ENCODE measurements around the gene TRAF2. TPM values are rescaled to one million over a fixed set of nuclear protein-coding genes. Genes with fewer than 3 reads are reported as not detected.

The TRAF2 gene
- total and polyA plus RNA-seq, 2 of the 4 experiments (the other 2 are of a cell fraction): 6.6 to 12.0 TPM

DNA sequence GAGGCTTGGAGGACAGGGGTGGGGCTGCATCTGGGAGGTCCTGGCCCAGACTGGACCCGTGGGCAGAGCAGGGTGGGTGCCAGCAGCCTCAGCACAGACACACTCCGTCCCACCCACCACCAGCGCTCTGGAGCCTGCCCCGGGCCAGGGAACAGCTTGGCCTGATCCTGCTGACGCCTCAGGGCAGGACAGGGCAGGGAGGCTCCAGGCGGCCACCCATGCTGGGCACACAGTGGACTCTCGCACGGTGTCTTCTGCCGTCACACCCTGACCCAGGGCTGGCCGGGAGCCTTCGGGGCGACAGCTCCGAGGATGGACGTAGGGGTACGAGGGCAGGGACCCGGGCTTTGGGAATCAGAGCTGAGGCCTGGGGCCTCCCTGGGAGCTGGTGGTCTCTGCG, 82.8 kb downstream of the TRAF2 start:
- Histone ChIP-seq H2BK5ac (ENCODE audit: low read depth, low read length, poor library complexity, severe bottlenecking) (no peak overlapping the region), H3K9me3 (ENCODE audit: control insufficient read depth, insufficient read depth, low read length) (no peaks in the 10 kb centered on the region), H4K5ac (ENCODE audit: low read depth, low read length) (no peak overlapping the region), H2AK9ac (replicated peaks; ENCODE audit: low read depth, low read length, poor library complexity) (peak overlapping the region; percentile 42), H2BK20ac (ENCODE audit: low read depth, low read length) (no peak overlapping the region), H4K91ac (ENCODE audit: insufficient read depth, low read depth, low read length) (no peak overlapping the region), H3K4ac (ENCODE audit: low read depth, low read length) (no peak overlapping the region), H2BK120ac (ENCODE audit: low read depth, low read length) (no peak overlapping the region), H3K27ac (ENCODE audit: insufficient read depth, low read length) (no peak overlapping the region), H3K18ac (ENCODE audit: low read depth, low read length) (no peak overlapping the region), H3K56ac (ENCODE audit: extremely low read depth, insufficient read depth, low read length) (no peak overlapping the region), H4K20me1 (ENCODE audit: insufficient read depth, low read length) (no peaks in the 10 kb centered on the region), H2AK5ac (ENCODE audit: low read depth, low read length) (no peak overlapping the region), H3K23ac (ENCODE audit: low read depth, low read length) (no peak overlapping the region), H3K4me1 (ENCODE audit: control insufficient read depth, insufficient read depth, low read length) (no peaks in the 10 kb centered on the region), H3K4me2 (ENCODE audit: low read depth, low read length) (no peak overlapping the region), H4K8ac (ENCODE audit: low read depth in 2 of 2, low read length in 2 of 2) (no peak overlapping the region), H3K9me1 (ENCODE audit: insufficient read depth, low read length) (no peaks in the 10 kb centered on the region), H3K79me1 (ENCODE audit: low read depth in 1 of 2, low read length in 2 of 2) (no peaks in the 10 kb centered on the region), H3K27me3 (ENCODE audit: control insufficient read depth, insufficient read depth, low read length) (peaks cover 22% of the 10 kb centered on the region), H3K4me3 (ENCODE audit: insufficient read depth, low read depth, low read length) (no peak overlapping the region), H2AFZ (replicated peaks; ENCODE audit: low read length, poor library complexity) (no peak overlapping the region), H3K9ac (ENCODE audit: low read depth, low read length) (no peak overlapping the region), H3K36me3 (ENCODE audit: control insufficient read depth, insufficient read depth, low read length) (no peaks in the 10 kb centered on the region), H3K14ac (replicated peaks; ENCODE audit: low read depth, low read length) (no peak overlapping the region), H2BK15ac (ENCODE audit: low read depth, low read length) (no peak overlapping the region)
- no TSS peak for BruUV-seq (replicated peaks)
- dilution Hi-C loops (cut with HindIII; ENCODE audit: low sequenced_read_pairs, unreplicated experiment) (no loop called here), intact Hi-C loops (cut with micrococcal nuclease) (no loop called here), in situ Hi-C loops (cut with MboI; ENCODE audit: low sequenced_read_pairs) (no loop called here)
- CTCF ChIA-PET: interaction anchor here (1.0 kb wide), 1 partner anchor 60 kb away, joined by 3 read pairs; no protein-coding TSS in a partner anchor
- POLR2A ChIA-PET (ENCODE audit: unreplicated experiment): no interaction called here
- 59% methylated on average over 3 of the region's 17 CpGs; no CpG with 5 or more reads in 1 of the 2 experiments for WGBS, 2 experiments (ENCODE audit: extremely low coverage in 2 of 2, insufficient read length in 1 of 2)
- no peak for TF ChIP-seq RAD21 (IDR thresholded peaks at IDR 0.05; ENCODE audit: low read length)
- TF ChIP-seq, protein P1, sequence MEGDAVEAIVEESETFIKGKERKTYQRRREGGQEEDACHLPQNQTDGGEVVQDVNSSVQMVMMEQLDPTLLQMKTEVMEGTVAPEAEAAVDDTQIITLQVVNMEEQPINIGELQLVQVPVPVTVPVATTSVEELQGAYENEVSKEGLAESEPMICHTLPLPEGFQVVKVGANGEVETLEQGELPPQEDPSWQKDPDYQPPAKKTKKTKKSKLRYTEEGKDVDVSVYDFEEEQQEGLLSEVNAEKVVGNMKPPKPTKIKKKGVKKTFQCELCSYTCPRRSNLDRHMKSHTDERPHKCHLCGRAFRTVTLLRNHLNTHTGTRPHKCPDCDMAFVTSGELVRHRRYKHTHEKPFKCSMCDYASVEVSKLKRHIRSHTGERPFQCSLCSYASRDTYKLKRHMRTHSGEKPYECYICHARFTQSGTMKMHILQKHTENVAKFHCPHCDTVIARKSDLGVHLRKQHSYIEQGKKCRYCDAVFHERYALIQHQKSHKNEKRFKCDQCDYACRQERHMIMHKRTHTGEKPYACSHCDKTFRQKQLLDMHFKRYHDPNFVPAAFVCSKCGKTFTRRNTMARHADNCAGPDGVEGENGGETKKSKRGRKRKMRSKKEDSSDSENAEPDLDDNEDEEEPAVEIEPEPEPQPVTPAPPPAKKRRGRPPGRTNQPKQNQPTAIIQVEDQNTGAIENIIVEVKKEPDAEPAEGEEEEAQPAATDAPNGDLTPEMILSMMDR (conservative IDR thresholded peaks at IDR 0.05; ENCODE audit: low read depth, low read length): no peak
- DNase-seq (no peak), ATAC-seq (ENCODE audit: low read depth) (no peak)
